GM12873 (cell line): ENCODE measurements around the gene UCN3.
A peak's percentile ranks its signal among the peaks of the same experiment; 100 is the strongest.

Experiments used
- TF ChIP-seq, protein P1 (sequence below): IDR thresholded peaks from 2 replicates; pipeline ENCODE4 v1.5.1; 2012; ENCODE audit warnings: low read depth, mild to moderate bottlenecking, moderate library complexity, low read length, control low read depth; ENCODE audit not compliant: insufficient read depth; ENCODE audit errors: missing control alignments

UCN3 gene

DNA sequence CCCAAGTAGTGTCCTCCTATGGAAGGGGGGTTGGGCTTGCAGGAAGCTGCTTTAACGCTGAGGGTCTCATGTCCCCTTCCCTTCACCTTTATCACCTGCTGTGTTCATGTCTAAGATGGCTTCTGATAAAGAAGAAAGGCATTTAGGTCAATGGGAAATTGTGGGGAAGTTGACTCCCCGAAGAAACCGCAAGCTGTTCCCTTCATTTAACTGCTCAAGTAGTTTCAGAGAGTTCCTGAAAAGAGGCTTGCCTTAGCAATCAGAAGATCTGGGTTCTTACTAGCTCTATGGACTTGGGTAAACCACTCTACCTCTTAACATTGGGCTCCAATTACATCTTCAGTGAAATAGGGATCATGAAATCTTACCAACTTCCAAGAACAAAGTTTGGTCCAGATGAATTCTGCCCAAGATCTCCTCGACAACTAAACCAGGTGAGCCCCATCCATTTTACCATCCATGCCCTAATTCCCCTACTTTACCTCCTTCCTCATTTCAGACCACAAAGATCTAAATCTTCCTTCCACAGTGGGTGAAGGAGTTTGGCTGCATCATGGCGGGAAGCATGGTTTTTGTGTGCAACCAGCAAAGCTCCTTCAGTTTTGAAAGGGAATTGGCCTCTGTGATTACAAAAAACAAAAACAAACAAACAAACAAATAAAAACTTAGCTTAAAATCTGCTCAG, 30.4 kb upstream of the UCN3 start:
- TF ChIP-seq, protein P1, sequence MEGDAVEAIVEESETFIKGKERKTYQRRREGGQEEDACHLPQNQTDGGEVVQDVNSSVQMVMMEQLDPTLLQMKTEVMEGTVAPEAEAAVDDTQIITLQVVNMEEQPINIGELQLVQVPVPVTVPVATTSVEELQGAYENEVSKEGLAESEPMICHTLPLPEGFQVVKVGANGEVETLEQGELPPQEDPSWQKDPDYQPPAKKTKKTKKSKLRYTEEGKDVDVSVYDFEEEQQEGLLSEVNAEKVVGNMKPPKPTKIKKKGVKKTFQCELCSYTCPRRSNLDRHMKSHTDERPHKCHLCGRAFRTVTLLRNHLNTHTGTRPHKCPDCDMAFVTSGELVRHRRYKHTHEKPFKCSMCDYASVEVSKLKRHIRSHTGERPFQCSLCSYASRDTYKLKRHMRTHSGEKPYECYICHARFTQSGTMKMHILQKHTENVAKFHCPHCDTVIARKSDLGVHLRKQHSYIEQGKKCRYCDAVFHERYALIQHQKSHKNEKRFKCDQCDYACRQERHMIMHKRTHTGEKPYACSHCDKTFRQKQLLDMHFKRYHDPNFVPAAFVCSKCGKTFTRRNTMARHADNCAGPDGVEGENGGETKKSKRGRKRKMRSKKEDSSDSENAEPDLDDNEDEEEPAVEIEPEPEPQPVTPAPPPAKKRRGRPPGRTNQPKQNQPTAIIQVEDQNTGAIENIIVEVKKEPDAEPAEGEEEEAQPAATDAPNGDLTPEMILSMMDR: no peak

GRCh38 chr10:5338010-5338409, 26.8 kb upstream of the UCN3 start:
- TF ChIP-seq, protein P1: no peak

- TF ChIP-seq, protein P1: no peak
These were observed 21.7 kb upstream of the UCN3 start for GRCh38 chr10:5343092-5343491.

DNA sequence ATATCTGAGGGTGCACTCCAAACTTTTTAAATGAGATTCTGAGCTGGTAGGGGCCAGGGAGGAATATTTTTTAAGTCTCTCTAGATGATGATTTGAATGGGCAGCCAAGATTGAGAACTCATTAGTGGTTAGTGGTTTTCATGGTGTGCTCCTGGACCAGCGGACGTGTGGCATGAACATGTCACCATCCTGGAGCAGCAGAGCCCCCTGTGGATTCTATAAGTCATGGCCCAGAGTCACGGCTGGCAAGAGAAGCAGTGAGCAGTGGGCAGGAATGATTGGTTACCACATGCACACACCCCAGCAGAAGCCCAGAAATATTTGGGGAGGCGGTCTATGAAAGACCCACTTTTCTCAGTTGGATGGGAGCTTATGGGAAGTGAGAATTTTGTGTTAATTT, 21.2 kb upstream of the UCN3 start:
- TF ChIP-seq, protein P1: peak; percentile 19

DNA sequence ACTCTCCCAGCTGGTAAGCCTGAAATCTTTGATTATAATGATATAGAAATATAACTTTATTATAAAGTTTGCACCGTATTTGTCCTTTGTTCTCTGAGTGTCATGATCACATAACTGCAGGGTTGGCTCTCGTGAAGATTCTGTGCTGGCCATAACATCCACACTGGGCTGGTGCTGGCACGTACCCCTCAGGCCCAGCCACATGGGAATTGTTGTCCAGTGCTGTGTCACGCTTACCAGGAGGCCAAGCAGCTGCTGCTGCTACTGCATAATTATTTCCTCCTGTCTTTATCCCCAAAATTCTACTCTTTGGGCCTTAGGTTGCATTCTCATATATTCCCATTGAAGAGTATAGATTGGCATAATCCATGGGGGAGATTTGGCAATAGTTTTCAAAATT, 20.8 kb upstream of the UCN3 start:
- TF ChIP-seq, protein P1: no peak

- TF ChIP-seq, protein P1: no peak
These were observed 20.0 kb upstream of the UCN3 start for GRCh38 chr10:5344746-5345145.

GRCh38 chr10:5346881-5347280, 17.9 kb upstream of the UCN3 start:
- TF ChIP-seq, protein P1: no peak
